Measurements from ENCODE around the gene KMO. TPM values are rescaled to one million over a fixed set of nuclear protein-coding genes. Genes with fewer than 3 reads are reported as not detected.
A peak's percentile ranks its signal among the peaks of the same experiment; 100 is the strongest.

The KMO gene
- polyA plus RNA-seq, 3 donors, result 19.5 to 23.7 (median 20.2) TPM

DNA sequence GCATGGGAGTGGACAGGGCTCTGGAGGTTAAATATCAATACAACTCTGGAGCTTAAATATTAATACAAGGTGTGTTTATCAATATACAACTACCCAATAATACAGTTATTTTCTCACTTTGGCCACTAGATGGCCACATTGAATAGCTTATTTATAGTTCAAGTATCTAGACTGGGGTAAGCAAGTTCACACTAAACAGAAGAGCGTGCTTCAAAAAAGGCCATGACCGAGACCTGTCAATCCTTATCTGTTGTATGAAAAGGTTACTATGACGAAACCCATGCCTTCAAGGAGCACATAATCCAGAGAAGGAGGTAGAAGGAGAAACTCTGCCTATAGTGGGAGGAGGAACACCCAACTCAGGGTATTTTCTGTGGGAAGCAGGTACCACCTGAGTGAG, 78.9 kb downstream of the KMO start:
- DNase-seq (ENCODE audit: extremely low read depth in 1 of 11, low read depth in 9 of 11, low spot score in 4 of 11), result peak in 8 of 11 donors; percentile 26 to 63 (median 30)

- DNase-seq (ENCODE audit: extremely low read depth in 1 of 11, low read depth in 9 of 11, low spot score in 4 of 11), result no peak
Measured at GRCh38 chr1:241611736-241612135, 79.6 kb downstream of the KMO start.

- no peak for DNase-seq (ENCODE audit: extremely low read depth in 1 of 11, low read depth in 9 of 11, low spot score in 4 of 11)
Measured at GRCh38 chr1:241612533-241613477, 80.6 kb downstream of the KMO start.

GRCh38 chr1:241614144-241614543, 82.0 kb downstream of the KMO start:
- no peak for DNase-seq (ENCODE audit: extremely low read depth in 1 of 11, low read depth in 9 of 11, low spot score in 4 of 11)

- no peak for DNase-seq (ENCODE audit: extremely low read depth in 1 of 11, low read depth in 9 of 11, low spot score in 4 of 11)
Measured at GRCh38 chr1:241614572-241614971, 82.4 kb downstream of the KMO start.

DNA sequence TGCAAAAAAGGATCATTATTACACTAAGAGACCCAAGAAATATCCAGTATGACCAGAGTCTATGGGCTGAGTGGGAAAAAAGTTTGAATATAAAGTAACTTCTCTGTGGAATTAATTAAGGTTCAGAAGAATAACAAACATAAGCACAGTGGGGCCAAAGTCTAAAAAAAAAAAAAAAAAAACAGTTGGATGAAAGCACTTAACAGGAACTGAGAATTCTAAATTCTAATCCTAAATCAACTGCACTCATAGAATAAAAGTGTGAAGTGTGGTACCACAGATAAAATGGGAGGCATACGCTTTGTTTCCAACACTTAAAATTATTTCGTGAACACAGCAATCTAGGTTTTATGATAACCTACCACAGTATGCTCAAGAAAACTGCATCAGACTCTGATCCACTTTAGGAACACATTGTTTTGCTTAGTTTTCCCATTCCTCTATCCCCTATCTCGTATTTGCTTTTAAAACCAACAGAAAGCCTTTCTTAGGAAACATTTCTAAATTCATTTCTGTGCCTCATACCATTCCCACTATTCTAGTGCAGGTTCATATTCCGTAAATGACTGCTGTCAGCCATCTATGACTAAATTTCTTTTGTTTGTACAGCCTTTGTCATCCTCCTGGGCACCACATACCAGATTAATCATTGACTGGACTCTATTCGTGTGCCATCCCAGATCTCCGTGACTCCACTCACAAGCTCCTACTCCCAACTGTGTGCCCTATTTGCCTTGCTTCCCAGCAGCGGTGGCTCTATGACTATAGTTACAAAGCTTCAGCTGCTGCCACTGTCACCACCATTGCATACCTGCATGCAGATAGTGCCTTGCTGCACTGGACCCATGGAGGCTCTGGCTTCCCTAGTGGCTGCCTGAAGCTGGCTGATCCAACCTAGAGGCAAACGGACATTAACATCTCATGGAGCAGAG, 83.1 kb downstream of the KMO start:
- no peak for DNase-seq (ENCODE audit: extremely low read depth in 1 of 11, low read depth in 9 of 11, low spot score in 4 of 11)

DNA sequence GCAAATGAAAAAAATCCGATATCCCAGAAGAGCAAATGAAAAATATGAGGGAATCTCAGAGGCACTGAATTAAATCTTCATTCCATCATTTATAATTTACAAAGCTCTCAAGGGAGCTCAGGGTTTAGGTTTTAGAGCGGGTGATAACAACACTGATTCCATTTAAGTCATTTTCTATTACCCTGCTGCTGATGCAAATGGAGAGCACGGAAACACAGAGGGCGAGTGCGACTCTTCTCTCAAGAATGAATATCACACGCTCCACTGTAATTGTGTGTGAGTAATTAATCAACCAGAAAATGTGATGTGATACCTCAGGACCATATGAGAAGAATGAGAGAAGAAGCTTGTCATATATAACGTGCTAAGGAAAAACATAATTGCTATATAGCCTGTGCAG, 85.2 kb downstream of the KMO start:
- no peak for DNase-seq (ENCODE audit: extremely low read depth in 1 of 11, low read depth in 9 of 11, low spot score in 4 of 11)

DNA sequence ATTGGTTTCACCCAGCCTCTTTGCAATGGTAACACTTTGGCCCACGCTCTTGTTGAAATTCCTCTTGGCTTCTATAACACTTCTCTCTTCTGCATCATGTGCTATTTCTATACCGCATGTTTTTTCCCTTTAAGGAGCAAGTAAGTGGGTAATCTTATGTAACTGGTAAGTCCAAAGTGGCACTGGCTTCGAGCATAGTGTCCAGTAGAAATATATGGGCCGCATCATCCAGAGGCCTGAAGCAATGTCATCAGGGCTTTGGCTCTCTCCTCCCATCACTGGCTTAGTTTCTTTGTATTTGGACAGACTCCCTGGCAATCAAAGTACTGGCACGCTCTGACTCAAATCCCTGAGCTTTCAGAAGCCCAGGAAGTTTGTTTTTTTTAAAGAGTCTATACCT, 90.5 kb downstream of the KMO start:
- no peak for DNase-seq (ENCODE audit: extremely low read depth in 1 of 11, low read depth in 9 of 11, low spot score in 4 of 11)

DNA sequence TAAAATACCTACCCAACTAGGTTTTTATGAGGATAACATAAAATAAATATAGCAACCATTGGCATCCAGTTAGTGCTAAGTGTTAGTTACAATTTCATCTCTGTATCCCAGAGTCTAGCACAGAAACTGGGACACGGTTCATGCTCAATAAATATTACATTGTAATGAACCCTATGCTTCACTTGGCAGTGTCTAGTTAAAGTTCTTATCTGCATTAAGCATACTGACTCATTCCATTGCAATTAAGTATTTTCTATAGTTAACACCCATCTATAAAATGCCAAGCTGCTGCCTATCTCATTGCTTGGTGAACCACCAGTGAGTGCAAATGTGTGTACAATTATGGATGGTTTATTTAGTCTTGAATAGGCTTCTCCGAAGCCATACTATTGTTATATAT, 92.8 kb downstream of the KMO start:
- no peak for DNase-seq (ENCODE audit: extremely low read depth in 1 of 11, low read depth in 9 of 11, low spot score in 4 of 11)

DNA sequence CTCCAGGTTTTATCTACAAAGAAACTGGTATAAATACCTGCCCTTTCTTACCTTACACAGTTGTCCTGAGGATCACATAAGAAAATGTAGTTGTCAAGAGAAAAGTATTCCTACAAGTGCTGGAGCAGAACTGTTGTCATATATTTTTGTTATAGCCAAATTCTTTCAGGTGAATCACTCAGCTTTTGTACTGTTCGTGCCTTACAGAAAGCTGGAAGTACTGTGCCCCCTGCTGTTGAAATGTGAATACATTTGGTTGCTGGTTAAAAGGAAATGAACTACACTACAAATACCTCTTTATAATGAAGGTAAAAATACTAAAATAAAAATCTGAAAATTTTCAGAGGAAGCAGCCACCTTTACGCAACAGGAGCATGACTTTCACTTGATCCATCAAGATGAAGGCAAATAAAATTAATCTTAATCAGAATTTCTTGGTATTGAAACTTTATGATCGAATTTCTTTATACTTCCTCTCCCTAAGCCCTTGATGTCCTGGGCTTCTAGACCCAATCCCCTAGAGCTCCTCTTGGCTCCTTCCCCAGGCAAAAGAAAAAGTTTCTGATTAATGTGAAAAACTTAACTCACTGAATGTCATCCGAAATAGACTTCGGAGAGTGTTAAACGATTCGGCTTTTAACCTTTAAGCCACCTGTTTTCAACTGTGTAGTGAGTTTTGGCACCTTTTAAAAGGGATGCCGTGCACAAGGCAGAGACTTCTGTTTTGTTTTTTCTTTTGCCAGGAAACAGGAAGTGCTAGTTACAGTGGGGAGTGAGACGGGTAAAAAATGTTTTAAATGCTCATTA, 95.5 kb downstream of the KMO start:
- DNase-seq (ENCODE audit: extremely low read depth in 1 of 11, low read depth in 9 of 11, low spot score in 4 of 11), result peak in 1 of 11 donors; percentile 45

GRCh38 chr1:241630005-241630404, 97.8 kb downstream of the KMO start:
- no peak for DNase-seq (ENCODE audit: extremely low read depth in 1 of 11, low read depth in 9 of 11, low spot score in 4 of 11)

GRCh38 chr1:241630476-241630875, 98.3 kb downstream of the KMO start:
- no peak for DNase-seq (ENCODE audit: extremely low read depth in 1 of 11, low read depth in 9 of 11, low spot score in 4 of 11)

- DNase-seq (ENCODE audit: extremely low read depth in 1 of 11, low read depth in 9 of 11, low spot score in 4 of 11), result no peak
Measured at GRCh38 chr1:241630899-241631298, 98.7 kb downstream of the KMO start.

- no peak for DNase-seq (ENCODE audit: extremely low read depth in 1 of 11, low read depth in 9 of 11, low spot score in 4 of 11)
Measured at GRCh38 chr1:241631674-241632073, 99.5 kb downstream of the KMO start.

DNA sequence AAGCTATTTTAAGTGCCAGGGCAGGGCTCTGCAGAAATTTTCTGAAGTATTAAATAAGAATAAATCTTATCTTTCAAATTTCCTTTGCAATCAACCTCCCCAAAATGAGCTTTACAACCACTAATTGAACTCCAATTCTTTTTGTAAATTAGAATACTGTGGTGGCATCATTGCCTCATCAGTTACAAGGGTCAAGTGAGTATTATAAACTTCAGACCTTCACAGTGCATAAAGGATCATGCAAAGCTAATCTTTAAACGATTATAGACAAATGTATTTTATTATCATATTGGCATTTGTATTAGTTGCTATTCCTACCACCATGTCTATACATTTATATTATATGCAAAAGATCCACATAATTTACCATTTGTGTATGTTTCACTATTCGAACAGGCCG, 100.8 kb downstream of the KMO start:
- DNase-seq (ENCODE audit: extremely low read depth in 1 of 11, low read depth in 9 of 11, low spot score in 4 of 11), result no peak

- DNase-seq (ENCODE audit: extremely low read depth in 1 of 11, low read depth in 9 of 11, low spot score in 4 of 11), result no peak
Measured at GRCh38 chr1:241635556-241636152, 103.5 kb downstream of the KMO start.

DNA sequence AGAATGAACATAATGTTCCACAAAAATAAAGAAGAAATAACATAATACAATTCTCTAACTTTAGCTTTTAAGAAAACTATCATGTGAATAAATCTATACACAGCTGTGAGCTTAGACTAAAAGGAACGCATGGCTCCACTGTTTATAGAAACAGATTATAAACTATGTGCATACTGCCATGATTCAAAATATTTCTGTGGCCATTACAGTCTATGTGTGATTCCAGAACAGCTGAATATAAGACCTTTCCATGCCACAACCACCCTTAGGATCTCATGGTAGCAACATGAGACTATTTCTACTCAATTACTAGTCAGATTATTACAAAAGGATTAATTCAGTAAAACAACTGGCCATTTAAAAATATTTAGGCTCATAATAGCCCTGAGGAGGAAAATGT, 104.1 kb downstream of the KMO start:
- DNase-seq (ENCODE audit: extremely low read depth in 1 of 11, low read depth in 9 of 11, low spot score in 4 of 11), result no peak

- no peak for DNase-seq (ENCODE audit: extremely low read depth in 1 of 11, low read depth in 9 of 11, low spot score in 4 of 11)
Measured at GRCh38 chr1:241637046-241637590, 104.9 kb downstream of the KMO start.

Measured in renal cortex interstitium (tissue), 11 donors.